HEK293 (cell line): Measurements from ENCODE around the gene NOP9.

Experiments used
- ZNF169 ChIP-seq: fragments of 450-650 bp; formaldehyde crosslinking; IDR thresholded peaks from 2 replicates; pipeline ENCODE4 v1.5.1; 2016; ENCODE audit warnings: missing biosample characterization, missing genetic modification characterization
- ZNF324 ChIP-seq: fragments of 450-650 bp; formaldehyde crosslinking; IDR thresholded peaks from 2 replicates; pipeline ENCODE4 v1.5.1; 2016; ENCODE audit warnings: missing biosample characterization, missing genetic modification characterization

DNA sequence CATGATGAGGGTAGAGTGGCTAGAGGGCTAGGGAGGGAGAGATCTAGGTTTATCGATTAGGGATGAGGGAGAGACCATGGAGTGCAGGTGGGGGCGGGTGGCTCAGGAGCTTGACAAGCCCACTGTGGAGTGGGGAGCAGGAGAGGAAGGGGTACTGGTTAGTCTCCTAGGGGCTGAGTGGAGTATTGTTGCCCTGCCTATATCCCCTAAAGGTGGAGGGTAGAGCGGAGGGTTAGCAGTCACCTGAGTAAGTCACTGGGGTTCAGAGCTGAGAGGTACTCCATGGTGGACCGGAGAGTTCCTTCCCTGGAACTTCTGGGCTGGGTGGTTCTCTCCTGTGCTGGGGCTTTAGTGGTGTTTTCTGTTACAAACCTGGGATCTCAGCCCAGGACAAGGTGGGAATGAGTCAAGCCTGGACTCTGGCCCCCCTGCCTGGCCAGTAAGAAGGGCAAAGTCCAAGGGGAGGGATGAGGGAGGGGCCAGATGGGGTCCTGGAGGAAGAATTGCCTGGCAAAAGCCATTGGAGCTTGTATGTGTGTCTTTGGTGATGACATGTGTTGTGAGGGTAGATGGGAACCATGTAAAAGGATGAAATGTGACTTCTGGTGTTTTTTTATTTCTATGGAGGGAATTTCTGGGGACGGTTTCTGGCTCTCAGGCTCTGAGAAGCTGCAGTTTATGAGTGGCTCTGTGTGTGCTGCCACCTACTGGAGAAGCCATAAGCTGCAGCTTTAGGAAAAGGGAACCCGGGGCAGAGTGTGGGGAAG, 8.1 kb downstream of the NOP9 start, which contains the start of gene CIDEB:
- TF ChIP-seq ZNF169 (no peak), ZNF324 (no peak)
